ENCODE results near the gene PSMB7.

Gene PSMB7

DNA sequence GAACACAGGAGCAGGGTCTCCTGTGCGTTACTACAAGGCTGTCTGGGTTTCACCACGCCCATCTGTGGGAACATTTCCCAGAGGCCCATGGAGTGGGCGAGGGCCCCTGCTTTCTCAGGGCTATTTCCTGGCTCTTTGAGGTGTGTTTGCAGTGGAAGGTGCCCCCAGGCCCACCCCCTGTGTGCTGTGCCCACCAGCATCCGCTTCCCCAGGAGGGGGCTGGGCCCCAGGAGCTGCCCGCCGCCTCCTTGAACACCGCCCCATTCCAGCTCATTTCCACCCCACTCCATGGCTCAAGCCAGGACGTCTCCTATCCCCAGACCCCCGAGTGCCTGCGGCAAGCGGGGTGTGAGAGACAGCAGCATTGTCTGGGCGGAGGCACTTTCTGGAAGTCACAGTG, 87.0 kb downstream of the PSMB7 start:
- Histone ChIP-seq H3K9ac (ENCODE audit: insufficient read length, low read depth) (no peak overlapping the region), H3K36me3 (ENCODE audit: insufficient read depth, insufficient read length, low read length) (peaks cover 95% of the 10 kb centered on the region), H3K9me3 (ENCODE audit: insufficient read depth, low read length) (no peaks in the 10 kb centered on the region), H3K27me3 (ENCODE audit: insufficient read depth, insufficient read length) (no peaks in the 10 kb centered on the region), H3K4me1 (ENCODE audit: insufficient read depth, insufficient read length) (peaks cover 11% of the 10 kb centered on the region), H3K4me3 (ENCODE audit: insufficient read length, low read depth) (no peak overlapping the region)
- DNase-seq (ENCODE audit: low read depth, low spot score): no peak
- TF ChIP-seq ZNF274 (IDR thresholded peaks at IDR 0.05; ENCODE audit: low read depth, low read length): no peak
- no peak for TF ChIP-seq YY1 (IDR thresholded peaks at IDR 0.05; ENCODE audit: insufficient read depth, insufficient read length)
- TF ChIP-seq SUZ12 (IDR thresholded peaks at IDR 0.05; ENCODE audit: extremely low read depth, insufficient read depth, insufficient read length): no peak

DNA sequence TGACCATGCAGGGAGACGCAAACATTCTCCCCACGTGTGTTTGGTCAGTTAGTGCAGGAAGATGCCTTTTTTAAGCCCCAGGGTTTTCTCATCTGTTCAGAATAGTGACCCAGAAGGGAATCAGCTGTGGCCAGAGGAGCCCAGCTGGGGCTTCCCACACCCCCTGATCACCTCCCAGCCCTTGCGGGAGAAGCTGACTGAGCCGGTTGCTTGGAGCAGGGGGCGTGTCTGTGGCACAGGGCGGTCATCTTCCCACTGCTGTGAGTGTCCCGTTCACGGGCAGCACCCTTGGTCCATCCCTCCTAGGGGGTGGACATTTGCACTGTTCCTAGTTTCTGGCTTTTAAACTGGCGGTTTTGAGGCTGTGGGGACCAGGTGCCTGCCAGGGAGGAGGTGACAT, 87.8 kb downstream of the PSMB7 start:
- TF ChIP-seq YY1 (IDR thresholded peaks at IDR 0.05; ENCODE audit: insufficient read depth, insufficient read length) (no peak), ZNF274 (IDR thresholded peaks at IDR 0.05; ENCODE audit: low read depth, low read length) (no peak), SUZ12 (IDR thresholded peaks at IDR 0.05; ENCODE audit: extremely low read depth, insufficient read depth, insufficient read length) (no peak)
- Histone ChIP-seq H3K27me3 (ENCODE audit: insufficient read depth, insufficient read length) (no peaks in the 10 kb centered on the region), H3K4me1 (ENCODE audit: insufficient read depth, insufficient read length) (peaks cover 8% of the 10 kb centered on the region), H3K36me3 (ENCODE audit: insufficient read depth, insufficient read length, low read length) (peaks cover 95% of the 10 kb centered on the region), H3K9me3 (ENCODE audit: insufficient read depth, low read length) (no peaks in the 10 kb centered on the region), H3K4me3 (ENCODE audit: insufficient read length, low read depth) (no peak overlapping the region), H3K9ac (ENCODE audit: insufficient read length, low read depth) (no peak overlapping the region)
- no peak for DNase-seq (ENCODE audit: low read depth, low spot score)

- DNase-seq (ENCODE audit: low read depth, low spot score): no peak
- no peaks in the 10 kb centered on the region for H3K27me3 ChIP-seq (ENCODE audit: insufficient read depth, insufficient read length)
- peaks cover 12% of the 10 kb centered on the region for H3K4me1 ChIP-seq (ENCODE audit: insufficient read depth, insufficient read length)
- TF ChIP-seq YY1 (IDR thresholded peaks at IDR 0.05; ENCODE audit: insufficient read depth, insufficient read length): no peak
- no peak for TF ChIP-seq SUZ12 (IDR thresholded peaks at IDR 0.05; ENCODE audit: extremely low read depth, insufficient read depth, insufficient read length)
- no peak for TF ChIP-seq ZNF274 (IDR thresholded peaks at IDR 0.05; ENCODE audit: low read depth, low read length)
- H3K36me3 ChIP-seq (ENCODE audit: insufficient read depth, insufficient read length, low read length): peaks cover 95% of the 10 kb centered on the region
- no peak overlapping the region for H3K9ac ChIP-seq (ENCODE audit: insufficient read length, low read depth)
- no peaks in the 10 kb centered on the region for H3K9me3 ChIP-seq (ENCODE audit: insufficient read depth, low read length)
- H3K4me3 ChIP-seq (ENCODE audit: insufficient read length, low read depth): no peak overlapping the region
Observed at GRCh38 chr9:124326378-124326777, 88.9 kb downstream of the PSMB7 start.

DNA sequence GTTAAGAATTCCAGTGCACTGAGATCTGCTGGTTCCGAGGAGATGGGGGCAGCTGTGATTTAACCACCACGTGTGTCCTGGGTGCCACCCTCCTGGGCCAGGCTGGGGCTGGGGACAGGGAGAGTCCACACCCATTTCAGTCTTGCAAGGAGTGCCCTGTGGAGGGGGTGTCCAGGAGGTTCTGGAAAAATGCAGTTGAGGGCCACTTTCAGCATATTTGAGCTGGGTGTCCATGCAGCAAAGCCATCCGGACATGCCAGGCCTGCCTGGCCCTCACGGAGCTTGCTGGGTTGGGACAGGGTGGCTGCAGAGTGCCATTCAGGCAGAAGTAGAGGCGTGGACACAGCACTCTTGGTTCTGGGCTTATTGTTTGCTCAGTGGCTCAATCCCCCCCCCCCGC, 89.4 kb downstream of the PSMB7 start:
- no peak for DNase-seq (ENCODE audit: low read depth, low spot score)
- TF ChIP-seq YY1 (IDR thresholded peaks at IDR 0.05; ENCODE audit: insufficient read depth, insufficient read length): no peak
- no peak for TF ChIP-seq SUZ12 (IDR thresholded peaks at IDR 0.05; ENCODE audit: extremely low read depth, insufficient read depth, insufficient read length)
- no peak for TF ChIP-seq ZNF274 (IDR thresholded peaks at IDR 0.05; ENCODE audit: low read depth, low read length)
- H3K4me3 ChIP-seq (ENCODE audit: insufficient read length, low read depth): no peak overlapping the region
- no peak overlapping the region for H3K9ac ChIP-seq (ENCODE audit: insufficient read length, low read depth)
- H3K4me1 ChIP-seq (ENCODE audit: insufficient read depth, insufficient read length): peaks cover 12% of the 10 kb centered on the region
- no peaks in the 10 kb centered on the region for H3K27me3 ChIP-seq (ENCODE audit: insufficient read depth, insufficient read length)
- H3K36me3 ChIP-seq (ENCODE audit: insufficient read depth, insufficient read length, low read length): peaks cover 97% of the 10 kb centered on the region
- H3K9me3 ChIP-seq (ENCODE audit: insufficient read depth, low read length): no peaks in the 10 kb centered on the region

DNA sequence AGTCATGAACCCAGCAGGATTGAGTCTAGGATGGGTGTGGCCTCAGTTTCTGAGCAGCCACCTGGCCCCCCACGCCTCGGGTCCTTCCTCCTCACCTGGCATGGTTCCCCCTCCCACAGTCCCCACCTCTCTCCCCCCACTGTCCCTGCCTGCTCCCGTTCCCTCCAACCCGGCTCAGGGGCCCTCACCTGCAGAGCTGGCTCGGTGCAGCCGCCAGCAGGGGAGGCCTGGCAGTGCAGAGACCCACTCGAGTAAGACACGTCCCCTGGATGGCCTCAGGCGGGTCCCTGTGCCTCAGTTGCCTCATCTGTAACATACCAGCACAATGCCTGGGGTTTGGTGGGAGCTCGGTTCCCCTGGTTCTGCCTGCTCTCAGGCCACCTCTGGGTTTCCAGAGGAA, 91.3 kb downstream of the PSMB7 start:
- DNase-seq (ENCODE audit: low read depth, low spot score): no peak
- Histone ChIP-seq H3K36me3 (ENCODE audit: insufficient read depth, insufficient read length, low read length) (peaks cover 87% of the 10 kb centered on the region), H3K9ac (ENCODE audit: insufficient read length, low read depth) (no peak overlapping the region), H3K4me1 (ENCODE audit: insufficient read depth, insufficient read length) (peaks cover 15% of the 10 kb centered on the region), H3K4me3 (ENCODE audit: insufficient read length, low read depth) (no peak overlapping the region), H3K27me3 (ENCODE audit: insufficient read depth, insufficient read length) (no peaks in the 10 kb centered on the region), H3K9me3 (ENCODE audit: insufficient read depth, low read length) (no peaks in the 10 kb centered on the region)
- no peak for TF ChIP-seq SUZ12 (IDR thresholded peaks at IDR 0.05; ENCODE audit: extremely low read depth, insufficient read depth, insufficient read length)
- TF ChIP-seq YY1 (IDR thresholded peaks at IDR 0.05; ENCODE audit: insufficient read depth, insufficient read length): no peak
- TF ChIP-seq ZNF274 (IDR thresholded peaks at IDR 0.05; ENCODE audit: low read depth, low read length): no peak

- Histone ChIP-seq H3K4me1 (ENCODE audit: insufficient read depth, insufficient read length) (peaks cover 15% of the 10 kb centered on the region), H3K9me3 (ENCODE audit: insufficient read depth, low read length) (no peaks in the 10 kb centered on the region), H3K9ac (ENCODE audit: insufficient read length, low read depth) (no peak overlapping the region), H3K36me3 (ENCODE audit: insufficient read depth, insufficient read length, low read length) (peaks cover 83% of the 10 kb centered on the region), H3K27me3 (ENCODE audit: insufficient read depth, insufficient read length) (no peaks in the 10 kb centered on the region), H3K4me3 (ENCODE audit: insufficient read length, low read depth) (no peak overlapping the region)
- TF ChIP-seq ZNF274 (IDR thresholded peaks at IDR 0.05; ENCODE audit: low read depth, low read length) (no peak), SUZ12 (IDR thresholded peaks at IDR 0.05; ENCODE audit: extremely low read depth, insufficient read depth, insufficient read length) (no peak), YY1 (IDR thresholded peaks at IDR 0.05; ENCODE audit: insufficient read depth, insufficient read length) (no peak)
- no peak for DNase-seq (ENCODE audit: low read depth, low spot score)
Observed at GRCh38 chr9:124322618-124323432, 92.4 kb downstream of the PSMB7 start.

GRCh38 chr9:124321935-124322334, 93.3 kb downstream of the PSMB7 start:
- Histone ChIP-seq H3K27me3 (ENCODE audit: insufficient read depth, insufficient read length) (no peaks in the 10 kb centered on the region), H3K36me3 (ENCODE audit: insufficient read depth, insufficient read length, low read length) (peaks cover 77% of the 10 kb centered on the region), H3K4me1 (ENCODE audit: insufficient read depth, insufficient read length) (peaks cover 15% of the 10 kb centered on the region), H3K9me3 (ENCODE audit: insufficient read depth, low read length) (no peaks in the 10 kb centered on the region), H3K4me3 (ENCODE audit: insufficient read length, low read depth) (no peak overlapping the region), H3K9ac (ENCODE audit: insufficient read length, low read depth) (no peak overlapping the region)
- no peak for DNase-seq (ENCODE audit: low read depth, low spot score)
- no peak for TF ChIP-seq ZNF274 (IDR thresholded peaks at IDR 0.05; ENCODE audit: low read depth, low read length)
- TF ChIP-seq YY1 (IDR thresholded peaks at IDR 0.05; ENCODE audit: insufficient read depth, insufficient read length): no peak
- TF ChIP-seq SUZ12 (IDR thresholded peaks at IDR 0.05; ENCODE audit: extremely low read depth, insufficient read depth, insufficient read length): no peak
